C4-2B (cell line): ENCODE measurements around the gene EPHA5.

Source experiments
- CTCF ChIP-seq: fragments of 450-650 bp; conservative IDR thresholded peaks from 2 replicates; pipeline ENCODE4 v1.5.1; 2017; ENCODE audit warnings: mild to moderate bottlenecking
- ZFX ChIP-seq: fragments of 450-650 bp; IDR thresholded peaks from 2 replicates; pipeline ENCODE4 v1.6.1; 2017

- TF ChIP-seq CTCF (no peak), ZFX (no peak)
Measured at GRCh38 chr4:65698631-65699030, 28.3 kb upstream of the EPHA5 start.
